Measurements from ENCODE around the gene DSCAM.

DNA sequence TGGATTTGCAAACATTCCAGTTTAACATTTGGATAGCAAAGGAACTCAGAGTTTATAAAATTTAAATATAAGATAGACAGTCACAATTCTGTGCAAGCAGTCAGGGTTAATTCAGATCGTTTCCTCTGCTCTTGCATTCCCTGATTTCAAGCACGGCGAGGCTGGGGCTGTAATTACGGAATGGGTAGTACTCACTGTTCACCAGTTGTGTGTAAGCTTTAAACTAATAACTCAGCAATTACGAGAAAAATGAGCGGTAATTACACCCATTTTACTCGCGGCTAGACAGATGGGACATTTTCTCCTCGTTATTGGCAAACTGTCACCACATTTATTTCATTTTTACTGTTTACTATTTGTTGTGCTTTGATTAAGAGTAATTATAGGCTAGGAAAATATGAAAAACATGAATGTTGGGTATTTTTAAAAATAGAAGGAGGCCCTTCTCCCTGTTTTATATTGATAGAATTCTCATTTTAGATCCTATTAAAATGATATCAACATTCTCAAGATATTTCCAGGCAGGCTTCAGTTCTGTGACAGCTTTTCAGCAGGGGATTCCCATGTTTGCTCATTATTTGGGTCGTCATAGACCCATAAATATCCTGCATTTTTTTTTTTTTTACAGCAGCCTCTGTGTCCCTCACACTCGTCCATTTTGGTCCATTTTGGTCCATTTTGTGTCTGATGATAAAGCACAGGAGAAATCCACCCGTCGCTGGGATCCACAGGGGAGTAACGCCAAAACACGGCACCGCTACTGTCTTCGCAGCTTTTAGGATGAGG is 208.3 kb downstream of the DSCAM start:
- no peak for TF ChIP-seq POLR2AphosphoS5 (IDR thresholded peaks at IDR 0.05; ENCODE audit: low read depth)
- TF ChIP-seq, protein P1, sequence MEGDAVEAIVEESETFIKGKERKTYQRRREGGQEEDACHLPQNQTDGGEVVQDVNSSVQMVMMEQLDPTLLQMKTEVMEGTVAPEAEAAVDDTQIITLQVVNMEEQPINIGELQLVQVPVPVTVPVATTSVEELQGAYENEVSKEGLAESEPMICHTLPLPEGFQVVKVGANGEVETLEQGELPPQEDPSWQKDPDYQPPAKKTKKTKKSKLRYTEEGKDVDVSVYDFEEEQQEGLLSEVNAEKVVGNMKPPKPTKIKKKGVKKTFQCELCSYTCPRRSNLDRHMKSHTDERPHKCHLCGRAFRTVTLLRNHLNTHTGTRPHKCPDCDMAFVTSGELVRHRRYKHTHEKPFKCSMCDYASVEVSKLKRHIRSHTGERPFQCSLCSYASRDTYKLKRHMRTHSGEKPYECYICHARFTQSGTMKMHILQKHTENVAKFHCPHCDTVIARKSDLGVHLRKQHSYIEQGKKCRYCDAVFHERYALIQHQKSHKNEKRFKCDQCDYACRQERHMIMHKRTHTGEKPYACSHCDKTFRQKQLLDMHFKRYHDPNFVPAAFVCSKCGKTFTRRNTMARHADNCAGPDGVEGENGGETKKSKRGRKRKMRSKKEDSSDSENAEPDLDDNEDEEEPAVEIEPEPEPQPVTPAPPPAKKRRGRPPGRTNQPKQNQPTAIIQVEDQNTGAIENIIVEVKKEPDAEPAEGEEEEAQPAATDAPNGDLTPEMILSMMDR (IDR thresholded peaks at IDR 0.05; ENCODE audit: insufficient read depth, low read length) = no peak
- TF ChIP-seq, protein P2, sequence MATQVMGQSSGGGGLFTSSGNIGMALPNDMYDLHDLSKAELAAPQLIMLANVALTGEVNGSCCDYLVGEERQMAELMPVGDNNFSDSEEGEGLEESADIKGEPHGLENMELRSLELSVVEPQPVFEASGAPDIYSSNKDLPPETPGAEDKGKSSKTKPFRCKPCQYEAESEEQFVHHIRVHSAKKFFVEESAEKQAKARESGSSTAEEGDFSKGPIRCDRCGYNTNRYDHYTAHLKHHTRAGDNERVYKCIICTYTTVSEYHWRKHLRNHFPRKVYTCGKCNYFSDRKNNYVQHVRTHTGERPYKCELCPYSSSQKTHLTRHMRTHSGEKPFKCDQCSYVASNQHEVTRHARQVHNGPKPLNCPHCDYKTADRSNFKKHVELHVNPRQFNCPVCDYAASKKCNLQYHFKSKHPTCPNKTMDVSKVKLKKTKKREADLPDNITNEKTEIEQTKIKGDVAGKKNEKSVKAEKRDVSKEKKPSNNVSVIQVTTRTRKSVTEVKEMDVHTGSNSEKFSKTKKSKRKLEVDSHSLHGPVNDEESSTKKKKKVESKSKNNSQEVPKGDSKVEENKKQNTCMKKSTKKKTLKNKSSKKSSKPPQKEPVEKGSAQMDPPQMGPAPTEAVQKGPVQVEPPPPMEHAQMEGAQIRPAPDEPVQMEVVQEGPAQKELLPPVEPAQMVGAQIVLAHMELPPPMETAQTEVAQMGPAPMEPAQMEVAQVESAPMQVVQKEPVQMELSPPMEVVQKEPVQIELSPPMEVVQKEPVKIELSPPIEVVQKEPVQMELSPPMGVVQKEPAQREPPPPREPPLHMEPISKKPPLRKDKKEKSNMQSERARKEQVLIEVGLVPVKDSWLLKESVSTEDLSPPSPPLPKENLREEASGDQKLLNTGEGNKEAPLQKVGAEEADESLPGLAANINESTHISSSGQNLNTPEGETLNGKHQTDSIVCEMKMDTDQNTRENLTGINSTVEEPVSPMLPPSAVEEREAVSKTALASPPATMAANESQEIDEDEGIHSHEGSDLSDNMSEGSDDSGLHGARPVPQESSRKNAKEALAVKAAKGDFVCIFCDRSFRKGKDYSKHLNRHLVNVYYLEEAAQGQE (IDR thresholded peaks at IDR 0.05; ENCODE audit: insufficient replicate concordance, low read depth) = no peak
